ENCODE results near the gene DCST2.

DNA sequence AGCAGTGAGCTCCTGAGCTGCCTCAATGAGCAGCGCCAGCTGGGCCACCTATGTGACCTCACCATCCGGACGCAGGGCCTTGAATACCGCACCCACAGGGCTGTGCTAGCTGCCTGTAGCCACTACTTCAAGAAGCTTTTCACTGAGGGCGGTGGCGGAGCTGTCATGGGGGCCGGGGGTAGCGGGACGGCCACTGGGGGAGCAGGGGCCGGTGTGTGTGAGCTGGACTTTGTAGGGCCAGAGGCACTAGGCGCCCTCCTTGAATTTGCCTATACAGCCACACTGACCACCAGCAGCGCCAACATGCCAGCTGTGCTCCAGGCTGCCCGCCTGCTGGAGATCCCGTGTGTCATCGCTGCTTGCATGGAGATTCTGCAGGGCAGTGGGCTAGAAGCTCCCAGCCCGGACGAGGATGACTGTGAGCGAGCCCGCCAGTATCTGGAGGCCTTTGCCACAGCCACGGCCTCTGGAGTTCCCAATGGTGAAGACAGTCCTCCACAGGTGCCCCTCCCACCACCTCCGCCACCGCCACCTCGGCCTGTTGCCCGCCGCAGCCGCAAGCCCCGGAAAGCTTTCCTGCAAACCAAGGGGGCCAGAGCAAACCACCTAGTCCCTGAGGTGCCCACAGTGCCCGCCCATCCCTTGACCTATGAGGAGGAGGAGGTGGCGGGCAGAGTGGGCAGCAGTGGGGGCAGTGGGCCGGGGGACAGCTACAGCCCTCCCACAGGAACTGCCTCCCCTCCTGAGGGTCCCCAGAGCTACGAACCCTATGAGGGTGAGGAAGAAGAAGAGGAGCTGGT lies 18.7 kb downstream of the DCST2 start:
- TF ChIP-seq, protein P1, sequence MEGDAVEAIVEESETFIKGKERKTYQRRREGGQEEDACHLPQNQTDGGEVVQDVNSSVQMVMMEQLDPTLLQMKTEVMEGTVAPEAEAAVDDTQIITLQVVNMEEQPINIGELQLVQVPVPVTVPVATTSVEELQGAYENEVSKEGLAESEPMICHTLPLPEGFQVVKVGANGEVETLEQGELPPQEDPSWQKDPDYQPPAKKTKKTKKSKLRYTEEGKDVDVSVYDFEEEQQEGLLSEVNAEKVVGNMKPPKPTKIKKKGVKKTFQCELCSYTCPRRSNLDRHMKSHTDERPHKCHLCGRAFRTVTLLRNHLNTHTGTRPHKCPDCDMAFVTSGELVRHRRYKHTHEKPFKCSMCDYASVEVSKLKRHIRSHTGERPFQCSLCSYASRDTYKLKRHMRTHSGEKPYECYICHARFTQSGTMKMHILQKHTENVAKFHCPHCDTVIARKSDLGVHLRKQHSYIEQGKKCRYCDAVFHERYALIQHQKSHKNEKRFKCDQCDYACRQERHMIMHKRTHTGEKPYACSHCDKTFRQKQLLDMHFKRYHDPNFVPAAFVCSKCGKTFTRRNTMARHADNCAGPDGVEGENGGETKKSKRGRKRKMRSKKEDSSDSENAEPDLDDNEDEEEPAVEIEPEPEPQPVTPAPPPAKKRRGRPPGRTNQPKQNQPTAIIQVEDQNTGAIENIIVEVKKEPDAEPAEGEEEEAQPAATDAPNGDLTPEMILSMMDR (IDR thresholded peaks at IDR 0.05): no peak
- TF ChIP-seq POLR2A (IDR thresholded peaks at IDR 0.05) (no peak), POLR2AphosphoS5 (IDR thresholded peaks at IDR 0.05) (no peak)
